HCEC 1CT (cell line): ENCODE results near the gene SLC35F1.
A peak's percentile ranks its signal among the peaks of the same experiment; 100 is the strongest.

Experiments used
- DNase-seq: peaks from one replicate; pipeline ENCODE4 v3.0.0-alpha.2; 2017

SLC35F1 gene

GRCh38 chr6:118319894-118320649 is 413.0 kb downstream of the SLC35F1 start:
- DNase-seq: no peak

DNA sequence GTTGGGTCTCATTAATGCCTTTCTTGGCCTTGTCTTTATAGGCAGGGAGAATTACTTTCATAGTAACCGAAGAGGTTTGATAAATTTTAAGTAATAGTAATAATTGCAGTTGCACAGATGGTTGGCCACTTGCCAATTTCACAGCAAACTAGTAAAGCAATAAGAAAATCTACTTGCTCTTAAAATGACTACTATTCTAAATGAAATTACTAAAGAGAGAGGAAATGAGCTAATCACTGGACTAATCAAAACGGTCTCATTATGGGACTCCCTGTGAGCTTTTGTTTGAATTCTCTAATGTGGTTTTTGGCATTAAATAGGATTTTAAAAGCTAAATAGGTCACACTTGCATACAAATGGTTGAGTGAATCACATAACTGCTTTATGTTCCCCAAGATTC is 413.6 kb downstream of the SLC35F1 start:
- DNase-seq: no peak

DNA sequence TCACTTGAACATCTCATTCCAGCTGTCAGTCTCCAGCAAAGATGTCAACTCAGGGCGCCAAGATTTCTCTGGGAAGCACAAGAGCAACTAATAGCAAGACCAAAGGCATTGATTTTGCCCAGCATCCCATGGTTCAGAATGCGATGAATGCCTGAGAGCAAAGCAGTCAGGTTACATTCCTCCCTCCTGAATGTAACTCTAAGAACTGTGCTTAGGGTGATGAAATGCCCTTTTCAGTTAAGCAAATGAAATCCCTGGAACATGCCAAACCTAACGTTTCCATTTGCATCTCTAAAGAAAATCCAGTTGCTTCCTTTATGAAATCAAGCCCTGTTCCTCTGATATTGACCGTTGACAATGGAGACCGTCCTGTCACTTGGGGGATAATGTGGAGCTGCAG is 417.1 kb downstream of the SLC35F1 start:
- no peak for DNase-seq

DNA sequence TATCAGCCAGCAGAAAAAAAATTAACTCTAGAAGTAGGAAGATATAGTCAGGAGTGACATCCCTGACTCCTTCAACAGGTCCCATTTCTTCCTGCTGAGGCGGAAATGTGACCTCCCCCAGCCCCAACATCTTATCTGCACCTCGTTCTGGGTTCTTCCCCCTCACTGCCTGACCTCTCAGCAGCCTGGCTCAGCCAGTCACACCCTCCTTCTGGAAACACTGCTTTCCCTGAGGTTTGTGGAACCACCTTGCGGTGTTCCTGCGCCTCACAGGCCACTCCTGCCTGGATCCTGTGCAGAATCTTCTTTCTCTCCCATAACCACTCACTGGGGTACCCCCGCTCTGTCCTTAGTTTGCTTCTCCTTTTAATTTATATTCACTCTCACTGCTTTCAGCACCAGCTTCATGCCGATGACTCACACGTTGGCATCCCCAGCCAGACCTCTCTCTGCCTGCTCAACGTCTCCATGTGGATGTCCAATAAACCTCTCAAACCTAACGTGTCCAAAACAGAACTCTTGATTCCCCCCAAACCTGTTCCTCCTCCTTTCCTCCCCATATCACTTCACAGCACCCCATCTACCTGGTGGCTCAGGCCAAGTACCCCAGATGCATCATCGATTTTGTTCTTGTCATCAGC is 418.3 kb downstream of the SLC35F1 start:
- DNase-seq: no peak

- no peak for DNase-seq
Measured at GRCh38 chr6:118326712-118327111, 419.6 kb downstream of the SLC35F1 start.

DNA sequence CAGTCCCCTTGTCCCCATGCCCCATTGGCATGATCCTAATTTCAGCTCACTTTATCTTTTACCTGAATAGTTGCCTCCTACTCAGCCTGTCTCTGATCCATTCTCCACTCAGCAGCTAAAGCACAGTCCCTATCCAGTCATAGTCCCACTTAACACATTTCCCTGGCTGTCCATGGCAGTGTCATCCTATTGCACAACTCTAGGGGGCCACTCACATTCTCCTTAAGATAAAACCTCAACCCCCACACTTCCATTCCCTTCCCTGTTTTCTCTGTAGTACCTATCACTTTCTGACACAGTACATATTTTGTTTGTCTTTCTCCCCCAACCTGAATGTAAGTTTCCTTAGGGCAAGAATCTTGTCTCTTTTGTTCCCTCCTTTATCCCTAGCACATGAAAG is 420.2 kb downstream of the SLC35F1 start:
- no peak for DNase-seq

DNA sequence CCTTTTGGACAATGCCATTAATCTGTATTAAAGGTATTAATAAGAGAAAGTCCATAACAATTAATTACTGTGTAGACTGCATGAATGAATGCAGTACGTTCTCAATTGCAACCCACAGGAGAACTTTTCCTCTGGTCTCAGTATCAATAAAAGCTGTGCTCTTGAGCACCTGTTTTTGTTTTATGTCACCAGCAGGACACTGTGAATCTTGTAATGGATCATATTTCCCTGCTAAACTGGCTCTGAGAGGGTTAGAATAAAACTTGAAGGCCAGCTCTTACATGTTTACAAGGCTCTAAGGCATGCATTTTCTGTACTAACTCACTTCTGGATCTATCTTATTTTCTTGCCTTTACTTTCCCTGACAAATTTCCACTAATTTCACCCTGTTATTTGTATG is 426.7 kb downstream of the SLC35F1 start:
- DNase-seq: no peak

DNA sequence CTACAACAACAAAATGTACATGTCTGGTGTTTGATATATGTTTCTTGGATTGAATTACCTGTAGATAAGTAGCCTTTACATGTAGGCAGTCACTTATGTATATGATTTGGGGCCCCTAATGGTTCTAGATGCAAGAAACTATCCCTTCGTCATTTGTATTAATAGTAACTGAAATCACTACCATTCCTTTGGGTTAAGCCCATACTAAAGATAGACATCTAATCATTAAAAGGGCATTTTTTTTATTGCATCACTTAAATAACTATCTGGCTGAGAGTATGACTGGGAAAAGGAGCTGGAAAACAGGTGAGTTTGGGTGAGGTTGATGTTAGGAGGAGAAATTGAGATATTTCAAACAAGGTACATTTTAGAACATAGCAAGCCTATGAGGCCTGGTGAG is 427.6 kb downstream of the SLC35F1 start:
- no peak for DNase-seq

DNA sequence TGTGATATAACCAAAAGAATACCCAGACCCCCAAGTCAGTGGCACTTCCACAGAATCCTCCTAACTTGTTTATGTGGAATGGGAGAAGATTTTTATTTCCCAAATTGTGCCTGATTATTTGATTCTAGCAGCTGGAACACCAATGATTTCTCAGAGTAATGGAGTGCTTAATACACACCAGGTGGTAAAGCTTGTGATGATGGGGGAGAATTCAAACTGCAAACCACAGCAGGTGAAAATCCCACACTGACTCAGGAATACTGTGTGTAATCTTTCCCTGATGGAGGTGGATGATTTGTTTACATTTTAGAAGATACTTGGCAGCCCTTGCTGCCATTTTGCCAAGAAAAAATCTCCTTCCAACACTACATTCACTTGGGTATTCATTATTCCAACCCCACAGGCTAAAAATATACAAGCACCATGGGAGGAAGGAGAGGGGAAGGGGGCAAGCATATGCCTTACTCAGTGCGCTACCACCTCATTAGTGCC is 428.3 kb downstream of the SLC35F1 start:
- DNase-seq: no peak

DNA sequence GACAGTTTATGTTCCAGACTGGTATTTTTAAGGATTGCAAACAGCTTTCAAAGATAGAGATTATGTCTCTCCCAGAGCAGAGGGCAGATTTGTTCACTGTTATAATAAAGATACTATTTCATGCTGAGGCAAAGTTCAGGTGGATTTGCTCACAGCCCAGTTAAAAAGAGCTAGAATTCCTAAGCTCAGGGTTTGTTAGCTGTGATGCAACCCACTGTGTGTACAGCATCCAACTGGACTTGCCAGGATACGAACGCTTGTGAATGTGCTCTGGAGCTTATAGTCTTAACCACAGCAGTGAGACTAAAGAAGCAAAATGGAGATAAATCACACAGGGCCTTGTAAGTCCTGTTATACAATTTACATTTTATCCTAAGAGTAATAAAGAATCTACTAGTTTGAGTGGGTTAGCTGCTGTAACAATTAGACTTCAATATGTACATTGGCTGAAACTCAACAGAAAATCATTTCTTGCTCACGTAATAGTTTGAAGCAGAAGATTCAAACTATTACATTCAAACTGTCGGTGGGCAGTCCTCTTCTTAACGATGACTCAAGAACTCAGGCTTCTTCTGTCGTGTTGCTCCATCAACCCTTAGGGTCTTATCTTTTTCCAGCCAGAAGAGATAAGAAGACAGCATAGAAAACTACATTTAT is 437.1 kb downstream of the SLC35F1 start:
- DNase-seq: no peak

DNA sequence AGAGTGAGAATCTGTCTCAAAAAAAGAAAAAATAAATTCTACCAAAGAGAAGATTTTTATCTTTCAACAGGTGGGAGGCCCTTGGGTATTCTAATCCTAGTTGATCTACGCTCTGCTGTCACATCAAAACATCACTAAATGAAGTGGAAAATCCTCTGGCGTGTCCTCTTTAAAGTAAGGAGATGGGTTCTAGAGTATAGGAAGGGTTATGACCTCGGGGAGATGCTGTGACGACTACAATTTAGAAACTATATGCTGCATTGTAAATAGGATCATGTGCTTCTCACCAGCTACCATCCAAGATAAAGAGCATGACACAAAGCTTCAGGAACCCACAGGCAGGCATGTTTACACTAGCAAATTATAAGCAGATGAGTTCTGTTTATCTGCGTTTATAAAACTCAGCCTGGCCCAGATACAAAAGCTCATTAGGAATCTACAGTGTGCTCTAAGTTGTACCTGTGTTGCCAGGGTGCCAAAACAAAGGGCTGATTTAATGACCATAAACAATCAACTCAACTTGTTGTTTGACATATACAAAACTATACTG is 443.9 kb downstream of the SLC35F1 start:
- DNase-seq: peak; percentile 25

DNA sequence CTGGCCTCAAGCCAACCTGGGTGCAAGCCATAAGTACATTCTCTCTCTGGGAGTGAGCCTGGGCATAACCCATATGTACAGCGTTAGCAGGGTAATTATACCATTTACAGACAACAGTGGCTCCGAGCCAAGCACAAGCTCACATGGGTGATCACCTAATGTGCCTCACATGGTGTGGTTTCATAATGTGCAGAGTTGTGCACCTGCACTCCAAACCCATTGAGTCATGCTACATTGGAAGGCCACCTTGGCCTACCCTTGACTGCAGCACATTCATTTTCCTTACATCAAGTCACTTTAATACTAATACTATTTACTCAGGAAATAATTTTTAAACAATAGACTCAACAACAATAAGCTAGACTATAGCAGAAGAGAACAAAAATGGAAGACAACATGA is 446.5 kb downstream of the SLC35F1 start:
- no peak for DNase-seq

DNA sequence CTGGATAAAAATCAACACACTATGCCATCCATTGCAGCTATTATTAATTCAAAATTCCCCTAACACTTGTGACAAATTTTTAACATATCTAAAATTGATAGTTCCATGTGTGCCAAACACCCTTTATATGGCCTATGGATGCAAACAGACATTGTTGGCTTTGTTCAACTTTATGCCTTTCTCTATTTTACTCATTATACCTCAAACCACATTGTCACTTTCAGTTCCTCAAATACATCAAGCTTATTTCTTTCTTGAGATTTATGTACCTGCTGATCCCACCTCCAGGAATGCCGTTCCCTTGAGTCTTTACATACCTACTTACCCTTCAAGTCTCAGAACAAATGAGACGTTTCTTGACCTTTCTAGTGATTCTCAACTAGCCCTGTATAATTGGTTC is 447.6 kb downstream of the SLC35F1 start:
- DNase-seq: no peak

DNA sequence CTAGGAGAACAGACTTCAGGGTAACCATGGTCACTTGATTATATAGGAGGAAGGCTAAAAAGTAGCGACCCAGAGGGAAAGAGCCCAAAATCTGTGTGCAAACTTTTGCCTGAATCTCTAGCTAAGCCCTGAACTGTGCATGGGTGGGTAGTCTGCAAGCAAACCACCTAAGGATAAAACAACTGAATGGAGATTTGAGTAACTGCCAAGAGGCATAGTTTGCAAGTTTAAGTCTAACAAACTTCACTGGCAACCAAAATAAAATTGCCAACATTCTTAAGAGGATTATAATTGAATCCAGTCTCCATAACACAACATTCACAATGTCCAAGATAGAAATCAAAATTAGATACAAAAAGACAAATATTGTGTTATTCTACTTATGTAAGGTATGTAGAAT is 449.0 kb downstream of the SLC35F1 start:
- no peak for DNase-seq

GRCh38 chr6:118356686-118357085 is 449.6 kb downstream of the SLC35F1 start:
- DNase-seq: no peak
